OCI-LY3 (cell line): Measurements from ENCODE around the gene PUDP.

Experiments used
- H2AFZ ChIP-seq: fragments of 200-600, 300-600 bp; shearing (Covaris generic); 2 replicates; pipeline ENCODE4 v1.6.0; 2014; ENCODE audit warnings: antibody characterized with exemption, low read depth, low read length
- H3K27ac ChIP-seq: fragments of 200-600, 300-600 bp; sonication (generic); 2 replicates; pipeline ENCODE4 v1.5.1; 2014; ENCODE audit warnings: mild to moderate bottlenecking, low read length, moderate library complexity, mixed read lengths
- H3K27me3 ChIP-seq: fragments of 200-600, 300-600 bp; sonication (generic); 2 replicates; pipeline ENCODE4 v1.6.1; 2014; ENCODE audit warnings: low read depth, low read length, mixed read lengths
- H3K36me3 ChIP-seq: fragments of 200-600, 300-600 bp; sonication (generic); replicated peaks from 2 replicates; pipeline ENCODE3; 2014; ENCODE audit warnings: low read depth, low read length, mixed read lengths
- H3K4me1 ChIP-seq: fragments of 300-600, 200-600 bp; sonication (generic); 2 replicates; pipeline ENCODE4 v1.6.1; 2014; ENCODE audit warnings: low read length, mixed read lengths
- H3K4me2 ChIP-seq: fragments of 200-600, 300-600 bp; sonication (generic); 2 replicates; pipeline ENCODE4 v1.6.1; 2014; ENCODE audit warnings: low read length, mixed read lengths
- H3K4me3 ChIP-seq: fragments of 300-600, 200-600 bp; sonication (generic); 2 replicates; pipeline ENCODE4 v1.5.1; 2014; ENCODE audit warnings: antibody characterized with exemption, mild to moderate bottlenecking, low read length, moderate library complexity
- H3K79me2 ChIP-seq: fragments of 300-600, 200-600 bp; shearing (Covaris generic); 2 replicates; pipeline ENCODE4 v1.6.1; 2014; ENCODE audit warnings: mild to moderate bottlenecking, low read length, mixed read lengths
- H3K9ac ChIP-seq: fragments of 300-600, 200-600 bp; shearing (Covaris generic); 2 replicates; pipeline ENCODE4 v1.6.0; 2014; ENCODE audit warnings: mild to moderate bottlenecking, low read length, moderate library complexity
- H3K9me3 ChIP-seq: fragments of 200-600, 300-600 bp; shearing (Covaris generic); 2 replicates; pipeline ENCODE4 v1.6.1; 2014; ENCODE audit warnings: low read length, mixed read lengths; ENCODE audit not compliant: insufficient read depth
- H4K20me1 ChIP-seq: fragments of 200-600, 300-600 bp; sonication (generic); 2 replicates; pipeline ENCODE4 v1.6.1; 2016; ENCODE audit warnings: low read length, mixed read lengths; ENCODE audit not compliant: insufficient read depth
- EZH2phosphoT487 ChIP-seq: fragments of 200-600 bp; shearing (Covaris generic); IDR thresholded peaks from 2 replicates; pipeline ENCODE4 v1.6.1; 2018; ENCODE audit warnings: antibody characterized with exemption, mixed run types, low read depth
- TF ChIP-seq, protein P1 (sequence below): fragments of 200-600, 300-600 bp; sonication (generic); IDR thresholded peaks from 2 replicates; pipeline ENCODE4 v1.5.1; 2014; ENCODE audit warnings: antibody characterized with exemption, low read length, low read depth

Gene PUDP

DNA sequence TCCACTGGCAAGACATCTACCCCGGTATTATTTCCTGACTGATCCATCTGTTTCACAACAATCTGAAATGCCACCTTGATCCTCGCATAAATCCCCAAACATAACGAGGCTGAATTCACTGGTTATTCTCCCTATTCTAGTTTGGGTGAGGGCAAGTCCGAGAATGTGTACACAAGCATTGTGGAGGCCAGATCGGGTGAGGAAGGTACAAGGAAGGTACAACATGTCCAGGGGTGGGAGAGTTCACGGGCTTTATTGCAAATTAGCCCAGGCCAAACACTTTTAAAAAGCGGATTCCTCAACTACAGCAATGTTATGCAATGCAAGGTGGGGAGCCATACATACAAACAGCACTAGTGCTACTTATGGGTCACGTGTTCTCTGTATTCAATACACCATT, 82.5 kb downstream of the PUDP start:
- Histone ChIP-seq H3K27me3 (no peaks in the 10 kb centered on the region), H3K4me2 (no peak overlapping the region), H3K4me1 (peaks cover 13% of the 10 kb centered on the region), H3K4me3 (no peak overlapping the region), H3K79me2 (no peaks in the 10 kb centered on the region), H3K27ac (no peak overlapping the region), H3K9ac (no peak overlapping the region), H3K36me3 (peaks cover 3% of the 10 kb centered on the region), H2AFZ (no peak overlapping the region), H4K20me1 (peaks cover 6% of the 10 kb centered on the region; the same call in 1 of the 2 replicates), H3K9me3 (no peaks in the 10 kb centered on the region)
- TF ChIP-seq EZH2phosphoT487 = no peak

DNA sequence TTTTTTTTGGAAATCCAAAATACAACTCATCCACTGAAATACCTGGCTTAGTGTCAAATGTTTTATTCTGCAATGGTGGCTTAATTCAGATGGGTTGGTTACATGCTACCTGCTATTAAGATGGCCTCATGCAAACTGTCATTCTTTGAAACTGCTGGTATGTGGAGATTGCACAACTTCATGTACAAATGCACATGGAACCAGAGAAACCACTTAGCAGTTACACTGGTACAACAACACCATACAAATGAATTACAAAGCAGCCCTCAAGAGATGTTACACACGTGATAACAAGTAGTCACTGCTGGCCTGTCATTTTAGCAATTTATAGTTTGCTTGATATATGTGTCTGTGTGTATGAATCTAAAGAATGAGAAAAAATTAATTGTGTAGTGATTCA, 85.0 kb downstream of the PUDP start:
- H4K20me1 ChIP-seq = peaks cover 23% of the 10 kb centered on the region
- no peak overlapping the region for H3K4me3 ChIP-seq
- peaks cover 26% of the 10 kb centered on the region for H3K4me1 ChIP-seq
- peaks cover 6% of the 10 kb centered on the region for H3K36me3 ChIP-seq
- no peak overlapping the region for H3K27ac ChIP-seq
- no peak overlapping the region for H2AFZ ChIP-seq
- H3K4me2 ChIP-seq = no peak overlapping the region
- H3K9me3 ChIP-seq = no peaks in the 10 kb centered on the region
- H3K27me3 ChIP-seq = no peaks in the 10 kb centered on the region
- H3K9ac ChIP-seq = no peak overlapping the region
- no peaks in the 10 kb centered on the region for H3K79me2 ChIP-seq
- TF ChIP-seq, protein P1, sequence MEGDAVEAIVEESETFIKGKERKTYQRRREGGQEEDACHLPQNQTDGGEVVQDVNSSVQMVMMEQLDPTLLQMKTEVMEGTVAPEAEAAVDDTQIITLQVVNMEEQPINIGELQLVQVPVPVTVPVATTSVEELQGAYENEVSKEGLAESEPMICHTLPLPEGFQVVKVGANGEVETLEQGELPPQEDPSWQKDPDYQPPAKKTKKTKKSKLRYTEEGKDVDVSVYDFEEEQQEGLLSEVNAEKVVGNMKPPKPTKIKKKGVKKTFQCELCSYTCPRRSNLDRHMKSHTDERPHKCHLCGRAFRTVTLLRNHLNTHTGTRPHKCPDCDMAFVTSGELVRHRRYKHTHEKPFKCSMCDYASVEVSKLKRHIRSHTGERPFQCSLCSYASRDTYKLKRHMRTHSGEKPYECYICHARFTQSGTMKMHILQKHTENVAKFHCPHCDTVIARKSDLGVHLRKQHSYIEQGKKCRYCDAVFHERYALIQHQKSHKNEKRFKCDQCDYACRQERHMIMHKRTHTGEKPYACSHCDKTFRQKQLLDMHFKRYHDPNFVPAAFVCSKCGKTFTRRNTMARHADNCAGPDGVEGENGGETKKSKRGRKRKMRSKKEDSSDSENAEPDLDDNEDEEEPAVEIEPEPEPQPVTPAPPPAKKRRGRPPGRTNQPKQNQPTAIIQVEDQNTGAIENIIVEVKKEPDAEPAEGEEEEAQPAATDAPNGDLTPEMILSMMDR = no peak
- TF ChIP-seq EZH2phosphoT487 = no peak

DNA sequence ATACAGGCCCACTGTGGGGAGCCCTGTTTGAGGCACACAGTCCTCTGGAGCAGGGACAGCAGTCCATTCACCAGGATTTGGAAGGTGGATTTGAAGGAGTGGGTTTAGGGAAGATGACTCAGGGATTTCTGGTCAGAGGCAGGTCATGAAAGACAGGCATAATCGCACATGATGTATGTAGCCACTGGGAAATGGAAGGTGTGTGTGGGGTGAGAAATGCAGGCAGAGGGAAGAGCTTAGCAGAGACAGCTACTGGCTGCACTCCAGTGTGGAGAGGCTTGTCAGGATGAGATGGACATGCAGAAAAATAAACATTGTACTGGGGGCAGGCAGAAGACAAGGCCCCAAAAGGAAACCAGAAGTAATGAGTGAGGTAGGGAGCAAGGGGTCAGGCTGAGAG, 85.7 kb downstream of the PUDP start:
- H3K4me3 ChIP-seq = no peak overlapping the region
- no peak overlapping the region for H3K27ac ChIP-seq
- H3K4me1 ChIP-seq = peaks cover 26% of the 10 kb centered on the region
- no peaks in the 10 kb centered on the region for H3K79me2 ChIP-seq
- no peaks in the 10 kb centered on the region for H3K9me3 ChIP-seq
- H3K9ac ChIP-seq = no peak overlapping the region
- no peaks in the 10 kb centered on the region for H3K27me3 ChIP-seq
- H4K20me1 ChIP-seq = peaks cover 23% of the 10 kb centered on the region
- no peak overlapping the region for H3K4me2 ChIP-seq
- no peak overlapping the region for H2AFZ ChIP-seq
- TF ChIP-seq EZH2phosphoT487 = no peak
- TF ChIP-seq, protein P1 = no peak
- H3K36me3 ChIP-seq = peaks cover 9% of the 10 kb centered on the region

DNA sequence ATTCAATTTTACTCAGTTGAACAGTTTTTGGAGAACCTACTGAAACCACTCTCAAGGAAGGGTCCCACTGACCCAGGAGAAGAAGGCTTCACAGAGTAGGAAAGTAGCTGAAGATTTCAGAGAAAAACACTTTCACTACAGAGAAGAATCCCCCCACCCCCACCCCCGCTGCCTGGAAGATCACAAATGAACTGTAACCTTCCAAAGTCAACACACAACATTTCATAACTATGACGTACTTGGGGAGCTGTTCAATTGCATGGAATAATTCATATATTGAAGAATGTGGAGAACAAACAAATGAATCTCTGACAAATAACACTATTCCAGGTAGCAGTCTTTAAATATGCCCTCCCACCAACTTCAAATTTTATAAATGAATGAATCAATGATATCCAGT, 86.5 kb downstream of the PUDP start:
- Histone ChIP-seq H3K4me3 (no peak overlapping the region), H2AFZ (no peak overlapping the region), H3K36me3 (peaks cover 14% of the 10 kb centered on the region), H3K4me1 (peaks cover 26% of the 10 kb centered on the region), H4K20me1 (peaks cover 28% of the 10 kb centered on the region), H3K27ac (no peak overlapping the region), H3K9ac (no peak overlapping the region), H3K79me2 (no peaks in the 10 kb centered on the region), H3K9me3 (no peaks in the 10 kb centered on the region), H3K4me2 (no peak overlapping the region), H3K27me3 (no peaks in the 10 kb centered on the region)
- TF ChIP-seq, protein P1 = no peak

DNA sequence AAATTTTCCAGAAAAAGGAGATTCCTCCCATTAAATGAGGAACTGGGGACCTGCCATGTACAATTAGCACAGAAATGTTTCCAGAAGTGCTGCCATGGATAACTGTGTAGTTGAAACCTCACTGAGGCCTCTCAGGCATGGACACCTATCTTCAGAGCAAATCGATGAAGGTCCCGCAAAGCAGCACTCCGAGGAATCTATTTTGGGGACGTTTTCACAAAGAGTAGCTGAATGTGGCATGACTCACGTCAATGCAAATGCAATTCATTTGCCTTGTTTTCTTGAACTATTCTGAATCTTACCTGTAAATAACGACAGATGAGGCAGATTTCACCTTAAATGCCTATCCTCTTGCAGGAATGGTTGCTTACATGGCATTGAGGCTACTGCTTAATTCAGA, 87.5 kb downstream of the PUDP start:
- no peak overlapping the region for H3K4me3 ChIP-seq
- TF ChIP-seq EZH2phosphoT487 = no peak
- TF ChIP-seq, protein P1 = no peak
- H3K9ac ChIP-seq = no peak overlapping the region
- H4K20me1 ChIP-seq = peaks cover 30% of the 10 kb centered on the region
- no peak overlapping the region for H2AFZ ChIP-seq
- no peaks in the 10 kb centered on the region for H3K9me3 ChIP-seq
- H3K4me2 ChIP-seq = peak overlapping the region; percentile 69
- H3K27me3 ChIP-seq = no peaks in the 10 kb centered on the region
- H3K4me1 ChIP-seq = peaks cover 33% of the 10 kb centered on the region
- H3K27ac ChIP-seq = no peak overlapping the region
- no peaks in the 10 kb centered on the region for H3K79me2 ChIP-seq
- H3K36me3 ChIP-seq = peaks cover 15% of the 10 kb centered on the region
